ENCODE results near the gene CITED2. TPM values are rescaled to one million over a fixed set of nuclear protein-coding genes. Genes with fewer than 3 reads are reported as not detected.

Gene CITED2
- total RNA-seq (2021) (63.4 to 82.3 TPM (median 81.8 TPM) in 3 replicates), Bru-seq, nascent RNA (percentile 99 among the genes with signal in this experiment)
- long read RNA-seq, experiment 1, transcript CITED2-201 (2 exons, 2,354 nt), result major isoform, 28 of 28 reads
- long read RNA-seq, experiment 1, partial matches to known transcripts, result 0 of 28 reads
- long read RNA-seq, experiment 1, other reads (novel, unspliced or antisense), result 0 of 28 reads
- long read RNA-seq, experiment 2, transcript CITED2-201 (2 exons, 2,354 nt), result major isoform, 54 of 79 reads
- long read RNA-seq, experiment 2, partial matches to known transcripts, result 0 of 79 reads
- long read RNA-seq, experiment 2, other reads (novel, unspliced or antisense), result 25 of 79 reads
- long read RNA-seq, experiment 3, result 0 reads

- Mint-ChIP-seq H3K4me1 (peaks cover 40% of the 10 kb centered on the region), H3K9me3 (peaks cover 7% of the 10 kb centered on the region), H3K27me3 (ENCODE audit: low read depth) (no peaks in the 10 kb centered on the region), H3K36me3 (peaks cover 25% of the 10 kb centered on the region), H3K4me3 (peak within 1 kb of the TSS; percentile 97), H3K27ac (peak within 1 kb of the TSS; percentile 99)
- ATAC-seq (peak; percentile 63), DNase-seq (ENCODE audit: low spot score) (peak; percentile 88)
- ChIA-PET POLR2A (interaction anchor here (0.5 to 3.4 kb wide), 25 partner anchors 9 to 1064 kb away, joined by 3 to 27 read pairs (median 4); no protein-coding TSS in a partner anchor), CTCF (interaction anchor here (0.6 to 3.4 kb wide), 12 partner anchors 10 to 1067 kb away, joined by 3 to 13 read pairs (median 4); no protein-coding TSS in a partner anchor)
- TF ChIP-seq ZSCAN18 (CRISPR knock-in tag; IDR thresholded peaks at IDR 0.05) (no peak), PRRX2 (CRISPR knock-in tag; IDR thresholded peaks at IDR 0.05) (no peak), CREB1 (CRISPR knock-in tag; IDR thresholded peaks at IDR 0.05) (no peak; the same call in none of the 2 replicates), NFATC4 (CRISPR knock-in tag; IDR thresholded peaks at IDR 0.05) (0 out of 2 replicates have a peak, but pooled peaks have one; percentile 17), ETV6 (CRISPR knock-in tag; IDR thresholded peaks at IDR 0.05) (peak; percentile 82), IRF1 (CRISPR knock-in tag; IDR thresholded peaks at IDR 0.05) (peak; percentile 24; the same call in 1 of the 2 replicates), PRDM15 (CRISPR knock-in tag; IDR thresholded peaks at IDR 0.05) (peak; percentile 99), FOXP4 (CRISPR knock-in tag; IDR thresholded peaks at IDR 0.05) (peak; percentile 15; the same call in 1 of the 2 replicates), GABPB1 (CRISPR knock-in tag; IDR thresholded peaks at IDR 0.05) (peak; percentile 72), SP1 (CRISPR knock-in tag; conservative IDR thresholded peaks at IDR 0.05) (peak; percentile 84), GRHL2 (CRISPR knock-in tag; IDR thresholded peaks at IDR 0.05; ENCODE audit: insufficient replicate concordance, severe bottlenecking) (no peak), FOXK1 (CRISPR knock-in tag; IDR thresholded peaks at IDR 0.05) (peak; percentile 62; the same call in 1 of the 2 replicates), MYBL2 (CRISPR knock-in tag; IDR thresholded peaks at IDR 0.05) (peak; percentile 92), ZBTB43 (CRISPR knock-in tag; IDR thresholded peaks at IDR 0.05) (peak; percentile 94), HMGA2 (CRISPR knock-in tag; IDR thresholded peaks at IDR 0.05) (no peak), ZNF532 (CRISPR knock-in tag; IDR thresholded peaks at IDR 0.05; ENCODE audit: borderline replicate concordance) (no peak), FOXP1 (CRISPR knock-in tag; IDR thresholded peaks at IDR 0.05; ENCODE audit: borderline replicate concordance) (peak; percentile 81), NR2C2 (CRISPR knock-in tag; IDR thresholded peaks at IDR 0.05) (no peak), ATF6 (CRISPR knock-in tag; IDR thresholded peaks at IDR 0.05) (no peak)
These were observed at the start of gene CITED2 for GRCh38 chr6:139374357-139375225. Gene CITED2, minus strand, starts transcription at chr6:139374648. Its CDS starts 704 bp downstream, at chr6:139373944.

All from WTC11 (cell line).